ENCODE measurements around the gene COL21A1.

Gene COL21A1

DNA sequence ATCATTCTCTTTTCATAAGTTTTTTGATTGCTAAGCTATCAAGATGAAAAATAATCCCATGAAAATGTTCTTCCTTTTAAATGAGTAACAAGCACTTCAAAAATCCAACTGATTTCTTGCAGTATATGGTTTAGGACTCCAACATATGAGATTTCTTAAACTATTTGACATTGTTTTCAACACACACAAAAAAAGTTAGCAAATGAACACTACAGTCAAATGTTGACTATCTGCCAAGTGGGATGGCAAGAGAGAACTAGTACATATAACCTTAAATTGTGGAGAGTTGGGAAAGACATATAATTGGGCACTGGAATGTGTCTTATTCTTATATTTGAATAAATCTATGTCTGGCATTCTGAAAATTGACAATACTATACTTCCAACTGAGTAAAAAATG, 15.6 kb downstream of the COL21A1 start:
- H4K20me1 ChIP-seq (ENCODE audit: insufficient read depth) = no peaks in the 10 kb centered on the region
- H3K27me3 ChIP-seq (ENCODE audit: insufficient read depth, low read depth) = no peaks in the 10 kb centered on the region

DNA sequence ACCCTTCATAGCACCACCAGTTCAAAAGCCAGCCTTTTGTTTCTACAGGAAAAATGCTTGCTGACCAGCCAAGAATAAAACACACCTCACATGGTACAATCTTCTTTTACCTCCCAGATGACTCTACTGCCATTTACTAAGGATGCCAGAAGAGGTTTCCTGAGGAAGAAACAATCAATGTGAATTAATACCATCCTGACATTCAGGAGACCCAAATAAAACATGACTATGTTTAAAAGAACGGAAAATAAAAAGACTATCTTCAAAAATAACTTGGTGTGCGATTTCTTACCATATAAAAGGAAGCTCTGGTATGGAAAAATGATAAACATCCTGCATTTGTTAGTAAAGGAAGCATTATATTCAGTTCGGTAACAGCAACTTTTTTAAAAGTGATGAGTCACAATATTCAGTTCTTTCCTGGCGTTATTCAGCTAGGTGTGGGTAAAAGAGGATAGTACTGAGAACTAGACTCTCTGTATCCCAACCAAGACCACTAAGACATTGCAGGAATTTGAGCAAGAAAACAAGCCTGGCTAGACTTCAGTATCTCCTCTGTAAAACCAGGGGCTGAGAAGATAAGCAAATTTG, 16.3 kb downstream of the COL21A1 start:
- Histone ChIP-seq H2AFZ (ENCODE audit: low read depth) (no peak overlapping the region), H3K27me3 (ENCODE audit: insufficient read depth, low read depth) (no peaks in the 10 kb centered on the region), H3K9ac (no peak overlapping the region), H4K20me1 (ENCODE audit: insufficient read depth) (no peaks in the 10 kb centered on the region), H3K36me3 (ENCODE audit: insufficient read depth) (no peaks in the 10 kb centered on the region), H3K4me3 (IDR thresholded peaks at IDR 0.05; ENCODE audit: insufficient read depth, low read depth, low read length) (no peak overlapping the region), H3K4me1 (ENCODE audit: low read depth, poor library complexity, severe bottlenecking) (no peaks in the 10 kb centered on the region), H3K27ac (no peak overlapping the region), H3K4me2 (no peak overlapping the region), H3K79me2 (ENCODE audit: insufficient read depth, low read depth) (no peaks in the 10 kb centered on the region)
- TF ChIP-seq CTCF (conservative IDR thresholded peaks at IDR 0.05; ENCODE audit: low read depth, low read length) = no peak

More for the DNA sequence above, 15.6 kb downstream of the COL21A1 start:
- Histone ChIP-seq H3K27ac (no peak overlapping the region), H3K9ac (no peak overlapping the region), H3K4me2 (no peak overlapping the region), H3K4me3 (IDR thresholded peaks at IDR 0.05; ENCODE audit: insufficient read depth, low read depth, low read length) (no peak overlapping the region), H2AFZ (ENCODE audit: low read depth) (no peak overlapping the region), H3K4me1 (ENCODE audit: low read depth, poor library complexity, severe bottlenecking) (no peaks in the 10 kb centered on the region), H3K36me3 (ENCODE audit: insufficient read depth) (no peaks in the 10 kb centered on the region), H3K79me2 (ENCODE audit: insufficient read depth, low read depth) (no peaks in the 10 kb centered on the region)
- no peak for TF ChIP-seq CTCF (conservative IDR thresholded peaks at IDR 0.05; ENCODE audit: low read depth, low read length)

- Histone ChIP-seq H3K4me1 (ENCODE audit: low read depth, poor library complexity, severe bottlenecking) (no peaks in the 10 kb centered on the region), H3K4me2 (no peak overlapping the region), H2AFZ (ENCODE audit: low read depth) (no peak overlapping the region), H3K27ac (no peak overlapping the region), H4K20me1 (ENCODE audit: insufficient read depth) (no peaks in the 10 kb centered on the region), H3K4me3 (IDR thresholded peaks at IDR 0.05; ENCODE audit: insufficient read depth, low read depth, low read length) (no peak overlapping the region), H3K36me3 (ENCODE audit: insufficient read depth) (no peaks in the 10 kb centered on the region), H3K27me3 (ENCODE audit: insufficient read depth, low read depth) (no peaks in the 10 kb centered on the region), H3K9ac (no peak overlapping the region), H3K79me2 (ENCODE audit: insufficient read depth, low read depth) (no peaks in the 10 kb centered on the region)
- no peak for TF ChIP-seq CTCF (conservative IDR thresholded peaks at IDR 0.05; ENCODE audit: low read depth, low read length)
These were observed 20.1 kb downstream of the COL21A1 start for GRCh38 chr6:56227071-56227879.

DNA sequence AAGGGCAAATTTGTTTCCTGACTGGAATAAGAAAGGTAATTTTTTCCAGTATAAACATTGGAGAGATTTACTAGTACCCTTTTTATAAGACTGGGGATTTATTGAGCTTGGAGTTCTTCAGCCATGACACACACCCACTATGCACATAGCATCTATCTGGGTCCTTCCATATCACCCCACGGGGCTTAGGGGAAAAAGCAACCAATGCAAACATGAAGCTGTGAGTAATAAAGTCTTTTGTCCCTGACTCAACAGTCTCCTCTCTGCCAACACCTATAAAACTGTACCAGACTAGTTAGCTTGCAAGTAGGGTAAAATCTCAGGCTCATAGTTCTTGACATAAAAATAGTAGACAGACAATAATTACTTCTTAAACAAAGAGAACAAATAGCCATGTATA, 23.4 kb downstream of the COL21A1 start:
- H3K4me3 ChIP-seq (IDR thresholded peaks at IDR 0.05; ENCODE audit: insufficient read depth, low read depth, low read length) = no peak overlapping the region
- no peaks in the 10 kb centered on the region for H3K79me2 ChIP-seq (ENCODE audit: insufficient read depth, low read depth)
- H4K20me1 ChIP-seq (ENCODE audit: insufficient read depth) = no peaks in the 10 kb centered on the region
- no peaks in the 10 kb centered on the region for H3K36me3 ChIP-seq (ENCODE audit: insufficient read depth)
- H3K27ac ChIP-seq = no peak overlapping the region
- TF ChIP-seq CTCF (conservative IDR thresholded peaks at IDR 0.05; ENCODE audit: low read depth, low read length) = no peak
- H3K4me1 ChIP-seq (ENCODE audit: low read depth, poor library complexity, severe bottlenecking) = no peaks in the 10 kb centered on the region
- H3K4me2 ChIP-seq = no peak overlapping the region
- H2AFZ ChIP-seq (ENCODE audit: low read depth) = no peak overlapping the region
- H3K9ac ChIP-seq = no peak overlapping the region
- H3K27me3 ChIP-seq (ENCODE audit: insufficient read depth, low read depth) = no peaks in the 10 kb centered on the region

Measured in KMS-11 (cell line).